ENCODE data around the gene ZDHHC20. TPM values are rescaled to one million over a fixed set of nuclear protein-coding genes. Genes with fewer than 3 reads are reported as not detected.
A peak's percentile ranks its signal among the peaks of the same experiment; 100 is the strongest.

Gene ZDHHC20
- total and polyA plus RNA-seq, 2 of the 13 experiments (the other 11 are each of a cell fraction or from before 2014, with no cell fraction given): 19.9 to 59.9 TPM

DNA sequence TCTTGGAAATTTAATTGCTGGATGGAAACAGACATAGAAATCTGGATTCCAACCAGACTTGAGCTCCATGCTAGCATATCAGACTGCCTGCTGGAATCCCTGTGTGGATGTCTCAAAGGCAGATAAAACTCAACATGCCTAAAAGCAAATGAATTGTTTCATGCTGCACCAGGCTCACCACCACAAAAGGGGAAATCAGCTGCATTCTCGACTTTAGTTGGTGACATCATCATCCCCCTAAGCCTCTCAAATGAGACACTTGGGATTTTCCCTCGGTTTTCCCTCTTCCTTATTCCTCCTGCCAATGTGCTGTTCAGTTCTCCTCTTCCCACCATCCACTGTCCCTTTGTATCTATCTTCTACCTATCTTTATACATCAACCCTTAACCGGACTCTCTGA, 134.3 kb downstream of the ZDHHC20 start:
- POLR2A ChIA-PET: no interaction called here
- H3K79me2 ChIP-seq (ENCODE audit: insufficient read depth, low read length): no peaks in the 10 kb centered on the region
- no peaks in the 10 kb centered on the region for H3K36me3 ChIP-seq (replicated peaks in 1 of 2; ENCODE audit: control insufficient read depth in 1 of 2, insufficient read depth in 2 of 2, low read length in 2 of 2)
- no peak overlapping the region for H3K9ac ChIP-seq (ENCODE audit: insufficient read depth, low read depth, low read length)
- WGBS (ENCODE audit: low lambda C conversion rate): 32% methylated on average over 3 of the region's 3 CpGs
- H4K20me1 ChIP-seq (ENCODE audit: insufficient read depth, low read length): no peaks in the 10 kb centered on the region
- H3K9me3 ChIP-seq (ENCODE audit: low read length): no peaks in the 10 kb centered on the region
- DNase-seq (ENCODE audit: low spot score) (no peak), FAIRE-seq (no peak), ATAC-seq (no peak)
- H3K4me3 ChIP-seq (replicated peaks in 1 of 3; ENCODE audit: insufficient read depth in 1 of 3, low read depth in 2 of 3, low read length in 3 of 3): no peak overlapping the region
- no peak overlapping the region for H2AFZ ChIP-seq (ENCODE audit: low read length)
- no peak overlapping the region for H3K4me2 ChIP-seq (ENCODE audit: low read depth, low read length)
- intact Hi-C loops (cut with micrococcal nuclease; ENCODE audit: unreplicated experiment): no loop called here
- no peaks in the 10 kb centered on the region for H3K27me3 ChIP-seq (ENCODE audit: control insufficient read depth in 1 of 2, insufficient read depth in 2 of 2, low read length in 2 of 2)
- no peak for TF ChIP-seq CHCHD3 (CRISPR knock-in tag; IDR thresholded peaks at IDR 0.05)
- peak; percentile 37; the same call in 1 of the 2 replicates for TF ChIP-seq ATF7 (IDR thresholded peaks at IDR 0.05)
- no peak for TF ChIP-seq ATF7 (CRISPR knock-in tag; IDR thresholded peaks at IDR 0.05)
- no peak overlapping the region for H3K27ac ChIP-seq (ENCODE audit: extremely low read length, insufficient read depth, low read length)
- CTCF ChIA-PET (ENCODE audit: low intra/inter-chr PET ratio, low total read pairs): no interaction called here
- no TSS peak for BruUV-seq (replicated peaks)
- no peaks in the 10 kb centered on the region; the same call in 1 of the 2 replicates for H3K4me1 ChIP-seq (ENCODE audit: insufficient read depth, low read length)
- in situ Hi-C loops (cut with HindIII; ENCODE audit: extremely low pct_ligation_motif_present, low pct_unique_long_range_greater_than_20kb): no loop called here

DNA sequence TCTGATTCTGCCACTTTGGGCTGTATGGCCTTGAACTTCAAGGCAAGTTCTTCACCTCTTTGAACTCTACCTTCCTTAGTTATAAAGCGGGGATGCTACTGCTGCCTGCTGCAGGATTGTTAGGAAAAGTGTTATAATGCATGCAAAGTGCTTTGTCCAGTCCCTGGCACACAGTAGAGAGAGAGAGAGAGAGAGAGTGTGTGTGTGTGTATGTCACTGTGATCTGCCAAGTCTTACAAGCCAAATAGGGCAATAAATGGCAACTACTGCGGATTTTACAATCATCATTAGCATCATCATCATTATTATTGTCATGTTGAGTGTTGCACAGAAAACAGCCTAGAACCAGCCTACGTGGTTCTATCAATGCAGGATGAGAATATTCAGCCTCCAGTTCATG, 136.1 kb downstream of the ZDHHC20 start:
- intact Hi-C loops (cut with micrococcal nuclease; ENCODE audit: unreplicated experiment): no loop called here
- in situ Hi-C loops (cut with HindIII; ENCODE audit: extremely low pct_ligation_motif_present, low pct_unique_long_range_greater_than_20kb): no loop called here
- Histone ChIP-seq H3K9me3 (ENCODE audit: low read length) (no peaks in the 10 kb centered on the region), H4K20me1 (ENCODE audit: insufficient read depth, low read length) (no peaks in the 10 kb centered on the region), H3K27me3 (ENCODE audit: control insufficient read depth in 1 of 2, insufficient read depth in 2 of 2, low read length in 2 of 2) (no peaks in the 10 kb centered on the region), H3K4me3 (replicated peaks in 1 of 3; ENCODE audit: insufficient read depth in 1 of 3, low read depth in 2 of 3, low read length in 3 of 3) (no peak overlapping the region), H3K4me1 (ENCODE audit: insufficient read depth, low read length) (no peaks in the 10 kb centered on the region), H3K27ac (ENCODE audit: extremely low read length, insufficient read depth, low read length) (no peak overlapping the region), H3K79me2 (ENCODE audit: insufficient read depth, low read length) (no peaks in the 10 kb centered on the region), H3K36me3 (replicated peaks in 1 of 2; ENCODE audit: control insufficient read depth in 1 of 2, insufficient read depth in 2 of 2, low read length in 2 of 2) (no peaks in the 10 kb centered on the region), H2AFZ (ENCODE audit: low read length) (no peak overlapping the region), H3K4me2 (ENCODE audit: low read depth, low read length) (no peak overlapping the region), H3K9ac (ENCODE audit: insufficient read depth, low read depth, low read length) (no peak overlapping the region)
- DNase-seq (ENCODE audit: low spot score) (no peak), FAIRE-seq (no peak), ATAC-seq (no peak)
- no TSS peak for BruUV-seq (replicated peaks)
- CTCF ChIA-PET (ENCODE audit: low intra/inter-chr PET ratio, low total read pairs): no interaction called here
- POLR2A ChIA-PET: no interaction called here
- 52% methylated on average over 3 of the region's 3 CpGs for WGBS (ENCODE audit: low lambda C conversion rate)
- TF ChIP-seq CC2D1A (CRISPR knock-in tag; IDR thresholded peaks at IDR 0.05) (no peak), MAFK (conservative IDR thresholded peaks at IDR 0.05 in 1 of 2, IDR thresholded peaks at IDR 0.05 in 1 of 2; ENCODE audit: low read length in 2 of 2) (no peak), ATF7 (IDR thresholded peaks at IDR 0.05) (no peak), ATF7 (CRISPR knock-in tag; IDR thresholded peaks at IDR 0.05) (no peak), ZNF570 (CRISPR knock-in tag; IDR thresholded peaks at IDR 0.05; ENCODE audit: borderline replicate concordance) (no peak), GFI1 (CRISPR knock-in tag; IDR thresholded peaks at IDR 0.05; ENCODE audit: borderline replicate concordance) (no peak), ZNF678 (CRISPR knock-in tag; IDR thresholded peaks at IDR 0.05) (no peak), ZNF263 (CRISPR knock-in tag; IDR thresholded peaks at IDR 0.05) (no peak), KLF6 (CRISPR knock-in tag; IDR thresholded peaks at IDR 0.05) (no peak), ZNF235 (CRISPR knock-in tag; IDR thresholded peaks at IDR 0.05; ENCODE audit: borderline replicate concordance) (no peak), PCBP1 (IDR thresholded peaks at IDR 0.05; ENCODE audit: borderline replicate concordance, low read depth, low read length) (no peak), ZBTB1 (CRISPR knock-in tag; IDR thresholded peaks at IDR 0.05; ENCODE audit: borderline replicate concordance) (no peak)
- TF ChIP-seq, protein P1, sequence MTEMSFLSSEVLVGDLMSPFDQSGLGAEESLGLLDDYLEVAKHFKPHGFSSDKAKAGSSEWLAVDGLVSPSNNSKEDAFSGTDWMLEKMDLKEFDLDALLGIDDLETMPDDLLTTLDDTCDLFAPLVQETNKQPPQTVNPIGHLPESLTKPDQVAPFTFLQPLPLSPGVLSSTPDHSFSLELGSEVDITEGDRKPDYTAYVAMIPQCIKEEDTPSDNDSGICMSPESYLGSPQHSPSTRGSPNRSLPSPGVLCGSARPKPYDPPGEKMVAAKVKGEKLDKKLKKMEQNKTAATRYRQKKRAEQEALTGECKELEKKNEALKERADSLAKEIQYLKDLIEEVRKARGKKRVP (CRISPR knock-in tag; IDR thresholded peaks at IDR 0.05): no peak
- TF ChIP-seq, protein P2, sequence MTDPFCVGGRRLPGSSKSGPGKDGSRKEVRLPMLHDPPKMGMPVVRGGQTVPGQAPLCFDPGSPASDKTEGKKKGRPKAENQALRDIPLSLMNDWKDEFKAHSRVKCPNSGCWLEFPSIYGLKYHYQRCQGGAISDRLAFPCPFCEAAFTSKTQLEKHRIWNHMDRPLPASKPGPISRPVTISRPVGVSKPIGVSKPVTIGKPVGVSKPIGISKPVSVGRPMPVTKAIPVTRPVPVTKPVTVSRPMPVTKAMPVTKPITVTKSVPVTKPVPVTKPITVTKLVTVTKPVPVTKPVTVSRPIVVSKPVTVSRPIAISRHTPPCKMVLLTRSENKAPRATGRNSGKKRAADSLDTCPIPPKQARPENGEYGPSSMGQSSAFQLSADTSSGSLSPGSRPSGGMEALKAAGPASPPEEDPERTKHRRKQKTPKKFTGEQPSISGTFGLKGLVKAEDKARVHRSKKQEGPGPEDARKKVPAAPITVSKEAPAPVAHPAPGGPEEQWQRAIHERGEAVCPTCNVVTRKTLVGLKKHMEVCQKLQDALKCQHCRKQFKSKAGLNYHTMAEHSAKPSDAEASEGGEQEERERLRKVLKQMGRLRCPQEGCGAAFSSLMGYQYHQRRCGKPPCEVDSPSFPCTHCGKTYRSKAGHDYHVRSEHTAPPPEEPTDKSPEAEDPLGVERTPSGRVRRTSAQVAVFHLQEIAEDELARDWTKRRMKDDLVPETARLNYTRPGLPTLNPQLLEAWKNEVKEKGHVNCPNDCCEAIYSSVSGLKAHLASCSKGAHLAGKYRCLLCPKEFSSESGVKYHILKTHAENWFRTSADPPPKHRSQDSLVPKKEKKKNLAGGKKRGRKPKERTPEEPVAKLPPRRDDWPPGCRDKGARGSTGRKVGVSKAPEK (CRISPR knock-in tag; IDR thresholded peaks at IDR 0.05; ENCODE audit: borderline replicate concordance): no peak
- TF ChIP-seq, protein P3, sequence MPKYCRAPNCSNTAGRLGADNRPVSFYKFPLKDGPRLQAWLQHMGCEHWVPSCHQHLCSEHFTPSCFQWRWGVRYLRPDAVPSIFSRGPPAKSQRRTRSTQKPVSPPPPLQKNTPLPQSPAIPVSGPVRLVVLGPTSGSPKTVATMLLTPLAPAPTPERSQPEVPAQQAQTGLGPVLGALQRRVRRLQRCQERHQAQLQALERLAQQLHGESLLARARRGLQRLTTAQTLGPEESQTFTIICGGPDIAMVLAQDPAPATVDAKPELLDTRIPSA (CRISPR knock-in tag; IDR thresholded peaks at IDR 0.05; ENCODE audit: borderline replicate concordance): no peak
